GM19043 (cell line): ENCODE results near the gene ZFP36L2.

Source experiments
- ATAC-seq: cut with Tn5 transposase; IDR thresholded peaks from one replicate; pipeline ENCODE4 v1.9.1; 2021; ENCODE audit warnings: low read depth; ENCODE audit not compliant: unreplicated experiment

Gene ZFP36L2

GRCh38 chr2:43210467-43211303, 15.7 kb downstream of the ZFP36L2 start:
- no peak for ATAC-seq

GRCh38 chr2:43210125-43210466, 16.3 kb downstream of the ZFP36L2 start:
- no peak for ATAC-seq

GRCh38 chr2:43209204-43209717, 17.1 kb downstream of the ZFP36L2 start:
- no peak for ATAC-seq

DNA sequence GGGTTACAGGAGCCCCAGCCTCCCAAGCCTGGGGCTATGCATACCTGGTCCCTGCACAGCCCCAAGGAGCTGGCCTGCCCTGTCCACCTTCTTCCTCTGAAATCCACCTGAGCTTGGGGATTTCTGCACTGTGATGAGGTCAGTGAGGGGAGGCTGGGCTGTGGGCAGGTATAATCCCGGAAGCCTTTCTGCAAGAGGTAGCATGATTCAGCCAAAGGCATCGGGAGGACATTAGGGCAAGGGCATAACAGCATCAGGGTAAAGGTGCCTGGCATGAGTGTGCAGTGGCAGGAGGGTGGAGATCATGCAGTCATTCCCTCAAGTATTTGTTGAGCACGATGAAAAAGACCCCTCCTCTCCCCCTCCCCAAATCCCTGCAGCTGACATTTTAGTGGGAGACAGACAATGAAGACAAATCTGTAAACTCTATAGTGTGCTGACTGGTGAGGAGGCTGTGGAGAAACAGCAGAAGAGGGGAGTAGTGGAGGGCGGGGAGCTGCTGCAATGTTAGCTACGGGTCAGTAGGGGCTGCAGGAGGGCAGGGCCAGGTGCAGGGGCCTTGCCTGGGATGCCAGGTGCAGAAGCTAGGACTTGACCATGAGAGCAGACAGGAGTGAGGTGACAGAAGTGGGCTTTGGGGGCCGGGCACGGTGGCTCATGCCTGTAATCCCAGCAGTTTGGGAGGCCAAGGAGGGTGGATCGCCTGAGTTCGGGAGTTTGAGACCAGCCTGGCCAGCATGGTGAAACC, 18.7 kb downstream of the ZFP36L2 start:
- no peak for ATAC-seq

GRCh38 chr2:43206602-43207001, 19.8 kb downstream of the ZFP36L2 start:
- no peak for ATAC-seq

GRCh38 chr2:43203373-43203772, 23.0 kb downstream of the ZFP36L2 start:
- no peak for ATAC-seq

DNA sequence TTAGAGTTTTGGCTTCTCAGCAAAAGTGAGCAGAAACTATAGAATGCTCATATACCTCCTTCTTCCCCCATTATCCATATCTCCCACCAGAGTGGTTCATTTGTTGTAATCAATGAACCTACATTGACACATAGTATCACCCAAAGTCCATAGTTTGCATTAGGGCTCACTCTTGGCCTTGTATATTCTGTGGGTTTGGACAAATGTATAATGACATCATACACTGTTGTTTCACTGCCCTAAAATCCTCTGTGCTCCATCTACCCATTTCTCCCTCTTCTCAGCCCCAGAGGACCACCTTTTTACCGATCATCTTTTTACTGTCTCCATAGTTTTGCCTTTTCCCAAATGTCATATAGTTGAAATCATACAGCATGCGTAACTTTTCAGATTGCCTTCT, 24.1 kb downstream of the ZFP36L2 start:
- ATAC-seq: no peak

DNA sequence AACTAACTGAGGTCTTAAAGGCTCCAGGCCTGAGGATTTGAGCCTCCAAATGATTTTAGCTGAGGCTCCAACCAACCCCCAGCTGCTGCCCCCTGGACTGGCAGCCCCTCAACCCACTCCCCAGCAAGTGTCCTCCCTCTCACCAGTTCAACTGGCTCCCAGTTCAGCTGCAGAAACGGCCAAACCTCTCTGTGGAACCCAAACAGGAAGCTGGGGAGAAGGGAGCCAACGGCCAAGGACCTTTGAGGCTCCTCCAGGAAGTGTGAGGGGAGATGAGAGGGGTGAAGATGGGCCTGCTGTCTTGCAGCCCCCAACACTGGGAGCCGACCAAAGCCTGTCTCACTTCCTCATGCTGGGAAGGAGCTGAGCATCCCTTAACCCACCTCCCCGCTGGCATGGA, 24.9 kb downstream of the ZFP36L2 start:
- no peak for ATAC-seq

- no peak for ATAC-seq
Observed at GRCh38 chr2:43201016-43201415, 25.4 kb downstream of the ZFP36L2 start.

GRCh38 chr2:43199492-43200488, 26.6 kb downstream of the ZFP36L2 start:
- ATAC-seq: no peak

DNA sequence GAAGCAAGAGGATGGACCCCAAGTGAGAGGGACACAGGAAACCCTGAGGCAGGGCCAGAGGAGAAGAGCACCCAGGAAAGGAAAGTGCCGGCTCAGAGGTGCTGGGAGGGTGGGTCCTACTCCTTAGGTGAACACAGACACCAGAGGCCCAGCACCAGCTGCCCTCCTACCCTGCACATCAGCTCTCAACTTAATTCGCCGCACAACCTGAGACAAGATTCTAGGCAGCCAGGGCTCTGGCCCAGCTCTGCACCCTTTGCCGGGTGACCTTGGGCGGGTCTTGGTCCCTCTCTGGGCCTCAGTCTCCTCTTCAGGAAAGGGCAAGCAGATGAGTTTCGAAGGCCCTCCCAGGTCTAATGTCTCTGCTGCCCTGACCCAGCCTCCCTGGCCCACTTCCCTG, 28.1 kb downstream of the ZFP36L2 start:
- no peak for ATAC-seq

DNA sequence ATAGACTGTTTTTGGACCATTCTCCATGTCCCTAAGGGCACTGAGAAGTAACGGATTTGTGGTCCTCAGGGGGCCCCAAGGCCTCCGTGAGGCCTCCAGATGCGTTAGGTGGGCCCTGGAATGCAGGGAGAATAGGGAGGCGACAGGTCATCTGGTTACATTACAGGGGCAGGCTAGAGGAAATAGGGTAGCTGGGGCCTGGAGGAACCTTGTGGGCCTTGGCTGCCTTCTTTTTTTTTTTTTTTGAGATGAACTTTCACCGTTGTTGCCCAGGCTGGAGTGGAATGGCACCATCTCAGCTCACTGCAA, 28.9 kb downstream of the ZFP36L2 start:
- no peak for ATAC-seq

GRCh38 chr2:43196768-43197587, 29.4 kb downstream of the ZFP36L2 start:
- ATAC-seq: no peak

DNA sequence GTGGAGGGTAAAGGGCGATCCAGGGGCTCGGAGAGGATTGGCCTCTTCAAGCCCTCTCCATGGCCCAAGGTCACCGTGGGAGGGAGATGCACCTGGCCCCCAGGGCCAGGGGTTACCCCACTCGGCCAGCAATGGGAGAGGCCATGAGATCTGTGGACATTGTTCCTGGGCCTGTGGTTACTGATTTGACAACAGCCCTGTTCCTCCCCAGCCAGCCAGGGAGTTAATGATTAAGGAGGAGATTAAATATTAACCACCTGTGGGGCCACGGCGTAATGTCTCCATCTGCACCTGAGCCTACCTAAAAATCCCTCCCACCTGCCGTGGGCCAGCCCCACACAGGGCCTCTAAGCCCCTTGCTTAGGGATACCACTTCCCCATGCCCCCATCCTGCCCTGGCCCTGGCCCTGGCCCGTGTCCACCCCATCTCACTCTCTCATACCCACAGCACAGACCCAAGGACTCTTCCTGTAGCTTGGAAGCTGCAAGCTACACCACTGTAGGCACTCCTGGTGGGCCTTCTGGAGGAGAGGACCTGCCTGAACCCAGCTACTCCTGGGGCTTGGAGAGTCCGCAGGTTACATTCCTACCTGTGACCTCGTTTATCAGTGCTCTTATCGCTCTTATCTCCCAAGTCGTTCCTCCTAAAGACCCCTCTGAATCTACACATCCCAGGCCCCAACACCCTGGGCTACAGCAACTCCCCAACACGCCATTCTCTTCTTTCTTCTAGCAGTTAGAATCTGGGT, 32.1 kb downstream of the ZFP36L2 start:
- peak; percentile 47 for ATAC-seq

DNA sequence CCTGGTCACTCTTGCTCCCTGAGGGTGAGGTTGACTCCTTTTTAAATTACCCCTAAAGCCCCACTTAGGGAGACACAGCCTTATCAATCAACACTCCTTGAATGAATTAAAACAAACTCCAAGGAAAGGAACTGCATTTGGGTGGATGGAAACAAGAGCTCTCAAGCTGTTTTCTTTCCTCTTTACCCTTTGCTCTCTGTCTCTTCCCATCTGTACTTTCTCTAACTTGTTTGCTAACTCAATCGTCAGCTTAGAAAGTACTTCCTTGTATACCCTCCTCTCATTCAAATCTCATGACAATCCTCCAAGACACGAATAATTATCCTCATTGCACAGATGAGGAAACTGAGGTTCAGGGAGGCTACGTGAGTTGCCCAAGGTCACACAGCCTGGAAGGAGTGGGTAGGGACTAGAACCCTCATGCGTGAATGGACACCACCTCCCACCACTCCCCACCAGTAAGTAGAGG, 32.7 kb downstream of the ZFP36L2 start:
- no peak for ATAC-seq

GRCh38 chr2:43192744-43193651, 33.4 kb downstream of the ZFP36L2 start:
- ATAC-seq: no peak

DNA sequence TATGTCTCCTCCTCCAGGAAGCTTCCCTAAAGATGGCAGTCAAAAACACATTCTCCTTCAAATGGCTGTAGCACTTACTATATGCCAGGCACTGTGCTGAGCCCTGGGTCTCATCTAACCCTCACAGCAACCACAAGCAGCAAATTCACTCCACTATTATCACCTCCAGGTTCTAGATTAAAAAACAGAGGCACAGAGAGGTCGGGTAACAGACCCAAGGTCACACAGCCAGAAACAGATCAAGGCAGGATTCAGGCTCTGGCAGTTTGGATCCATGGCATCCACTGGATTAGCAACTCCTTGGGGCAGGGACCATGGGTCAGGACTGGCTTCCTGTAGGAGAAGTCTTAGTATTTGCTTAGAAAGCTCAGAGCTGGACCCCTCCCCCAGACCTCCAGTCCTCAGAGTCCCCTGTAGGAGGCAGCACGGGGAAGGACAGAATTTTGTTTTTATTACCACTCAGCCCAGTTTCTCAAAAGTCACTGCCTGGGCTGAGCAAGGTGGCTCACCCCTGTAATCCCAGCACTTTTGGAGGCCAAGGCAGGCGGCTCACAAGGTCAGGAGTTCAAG, 34.4 kb downstream of the ZFP36L2 start:
- ATAC-seq: no peak
